Calu3 (cell line): ENCODE measurements around the gene SWT1. TPM values are rescaled to one million over a fixed set of nuclear protein-coding genes. Genes with fewer than 3 reads are reported as not detected.

ENCODE experiments used
- BruUV-seq: library from RNA; stranded (reverse); fragments of 400-500 nt; replicated peaks from 2 replicates; lab custom pipeline; 2021; lab: Mats Ljungman, UMichigan
- CTCF ChIA-PET: fragments of 300-600 bp; sonication (Branson Sonifier 250); formaldehyde crosslinking; loops from one replicate; lab custom pipeline; 2022; ENCODE audit warnings: antibody characterized with exemption; lab: Charles Lee
- DNase-seq: peaks from one replicate; pipeline ENCODE4 v3.0.0; 2022
- H3K27ac Mint-ChIP-seq: one replicate; pipeline ENCODE4 v1.8.0; 2022; ENCODE audit warnings: mixed read lengths; ENCODE audit not compliant: unreplicated experiment
- H3K27me3 Mint-ChIP-seq: one replicate; pipeline ENCODE4 v1.8.0; 2022; ENCODE audit warnings: mixed read lengths; ENCODE audit not compliant: unreplicated experiment
- H3K36me3 Mint-ChIP-seq: one replicate; pipeline ENCODE4 v1.8.0; 2022; ENCODE audit warnings: mild to moderate bottlenecking, moderate library complexity, mixed read lengths; ENCODE audit not compliant: insufficient read depth, unreplicated experiment
- H3K4me1 Mint-ChIP-seq: one replicate; pipeline ENCODE4 v1.8.0; 2022; ENCODE audit warnings: mild to moderate bottlenecking, low read depth, mixed read lengths; ENCODE audit not compliant: unreplicated experiment
- H3K4me3 Mint-ChIP-seq: one replicate; pipeline ENCODE4 v1.8.0; 2022; ENCODE audit warnings: mild to moderate bottlenecking, low read depth, moderate library complexity, mixed read lengths; ENCODE audit not compliant: unreplicated experiment
- H3K9me3 Mint-ChIP-seq: one replicate; pipeline ENCODE4 v1.8.0; 2022; ENCODE audit warnings: low read depth, mixed read lengths; ENCODE audit not compliant: unreplicated experiment
- intact Hi-C: fragments of 100-400 bp; cut with micrococcal nuclease; formaldehyde crosslinking; loops from one replicate; pipeline ENCODE4 v1.10.0; 2022; ENCODE audit not compliant: unreplicated experiment
- total RNA-seq: library from RNA; stranded (reverse); gene quantifications from 2 replicates; pipeline ENCODE4 v1.2.3, GENCODE V29; 2022
- TF ChIP-seq, protein P1 (sequence below): fragments of 200-600 bp; IDR thresholded peaks from one replicate; pipeline ENCODE4 v1.8.0; 2022; ENCODE audit warnings: antibody characterized with exemption; ENCODE audit not compliant: unreplicated experiment

Gene SWT1
- total RNA-seq, 1 experiment from 2014 or later, result 2.9 TPM

DNA sequence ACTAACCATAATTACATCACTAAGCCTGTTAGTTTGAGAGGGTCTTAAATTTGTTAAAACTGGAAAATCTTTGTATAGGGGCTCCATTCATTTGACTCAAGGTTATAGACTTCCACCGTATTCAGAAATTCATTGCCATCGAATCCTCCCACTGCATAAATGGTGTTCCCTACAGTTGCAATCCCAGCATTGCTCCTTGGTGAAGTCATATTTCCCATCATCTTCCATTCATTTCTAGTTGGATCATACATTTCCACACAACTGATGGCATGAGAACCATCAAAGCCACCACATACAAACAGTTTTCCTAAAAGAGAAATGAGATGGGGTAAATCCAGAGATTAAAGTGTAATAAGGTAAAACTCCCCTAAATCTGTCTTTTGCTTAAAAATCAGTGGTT is 141.0 kb downstream of the SWT1 start:
- intact Hi-C loops, result no loop called here
- BruUV-seq, result no TSS peak
- Mint-ChIP-seq H3K4me3 (no peak overlapping the region), H3K36me3 (peaks cover 59% of the 10 kb centered on the region), H3K4me1 (no peaks in the 10 kb centered on the region), H3K27ac (no peak overlapping the region), H3K27me3 (no peaks in the 10 kb centered on the region), H3K9me3 (no peaks in the 10 kb centered on the region)
- CTCF ChIA-PET, result no interaction called here
- no peak for DNase-seq
- TF ChIP-seq, protein P1, sequence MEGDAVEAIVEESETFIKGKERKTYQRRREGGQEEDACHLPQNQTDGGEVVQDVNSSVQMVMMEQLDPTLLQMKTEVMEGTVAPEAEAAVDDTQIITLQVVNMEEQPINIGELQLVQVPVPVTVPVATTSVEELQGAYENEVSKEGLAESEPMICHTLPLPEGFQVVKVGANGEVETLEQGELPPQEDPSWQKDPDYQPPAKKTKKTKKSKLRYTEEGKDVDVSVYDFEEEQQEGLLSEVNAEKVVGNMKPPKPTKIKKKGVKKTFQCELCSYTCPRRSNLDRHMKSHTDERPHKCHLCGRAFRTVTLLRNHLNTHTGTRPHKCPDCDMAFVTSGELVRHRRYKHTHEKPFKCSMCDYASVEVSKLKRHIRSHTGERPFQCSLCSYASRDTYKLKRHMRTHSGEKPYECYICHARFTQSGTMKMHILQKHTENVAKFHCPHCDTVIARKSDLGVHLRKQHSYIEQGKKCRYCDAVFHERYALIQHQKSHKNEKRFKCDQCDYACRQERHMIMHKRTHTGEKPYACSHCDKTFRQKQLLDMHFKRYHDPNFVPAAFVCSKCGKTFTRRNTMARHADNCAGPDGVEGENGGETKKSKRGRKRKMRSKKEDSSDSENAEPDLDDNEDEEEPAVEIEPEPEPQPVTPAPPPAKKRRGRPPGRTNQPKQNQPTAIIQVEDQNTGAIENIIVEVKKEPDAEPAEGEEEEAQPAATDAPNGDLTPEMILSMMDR, result no peak

DNA sequence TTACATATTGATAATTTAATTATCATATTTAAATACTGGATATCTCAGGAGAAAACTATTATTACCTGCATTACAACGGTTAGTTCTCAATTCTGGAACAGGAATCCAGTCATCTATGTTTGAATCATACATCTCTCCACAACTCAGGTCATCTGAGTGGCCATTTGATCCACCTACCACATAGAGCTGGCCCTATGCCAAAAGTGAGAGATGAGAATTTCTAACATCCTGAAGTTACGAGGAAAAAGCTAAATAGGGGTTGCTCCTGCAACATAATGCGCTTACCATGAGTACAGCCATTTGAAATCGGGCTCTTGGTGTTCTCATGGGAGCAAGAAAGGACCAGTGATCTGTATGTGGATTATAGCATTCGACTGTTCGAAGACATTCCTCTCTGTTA is 143.2 kb downstream of the SWT1 start:
- BruUV-seq, result no TSS peak
- TF ChIP-seq, protein P1, result no peak
- DNase-seq, result no peak
- H3K4me1 Mint-ChIP-seq, result no peaks in the 10 kb centered on the region
- CTCF ChIA-PET, result interaction anchor here (0.5 kb wide), 1 partner anchor 24 kb away, joined by 6 read pairs; no protein-coding TSS in a partner anchor
- H3K27ac Mint-ChIP-seq, result no peak overlapping the region
- H3K27me3 Mint-ChIP-seq, result no peaks in the 10 kb centered on the region
- no peak overlapping the region for H3K4me3 Mint-ChIP-seq
- H3K9me3 Mint-ChIP-seq, result no peaks in the 10 kb centered on the region
- H3K36me3 Mint-ChIP-seq, result peaks cover 45% of the 10 kb centered on the region
- intact Hi-C loops, result no loop called here

DNA sequence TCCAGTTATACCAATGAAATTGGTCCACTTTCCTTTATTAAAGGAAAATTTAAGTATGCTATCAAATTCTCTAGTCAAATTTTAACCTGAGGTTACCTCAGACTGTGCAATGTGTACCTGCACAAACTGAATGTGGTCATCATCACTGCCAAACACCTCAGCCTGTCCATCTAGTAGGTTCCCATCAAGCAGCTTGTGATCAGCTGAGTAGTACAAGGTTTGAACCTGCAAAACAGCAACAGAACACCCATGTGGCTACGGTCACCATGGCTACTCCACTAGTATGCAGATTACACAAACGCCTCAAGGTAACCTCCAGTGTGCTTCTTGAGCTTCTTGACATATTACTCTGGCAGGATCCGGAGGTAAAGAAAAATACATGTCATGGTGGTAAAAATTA is 148.5 kb downstream of the SWT1 start:
- CTCF ChIA-PET, result no interaction called here
- DNase-seq, result no peak
- BruUV-seq, result no TSS peak
- H3K4me1 Mint-ChIP-seq, result no peaks in the 10 kb centered on the region
- TF ChIP-seq, protein P1, result no peak
- H3K4me3 Mint-ChIP-seq, result no peak overlapping the region
- no peaks in the 10 kb centered on the region for H3K27me3 Mint-ChIP-seq
- no peak overlapping the region for H3K27ac Mint-ChIP-seq
- H3K36me3 Mint-ChIP-seq, result peaks cover 53% of the 10 kb centered on the region
- intact Hi-C loops, result no loop called here
- H3K9me3 Mint-ChIP-seq, result no peaks in the 10 kb centered on the region

DNA sequence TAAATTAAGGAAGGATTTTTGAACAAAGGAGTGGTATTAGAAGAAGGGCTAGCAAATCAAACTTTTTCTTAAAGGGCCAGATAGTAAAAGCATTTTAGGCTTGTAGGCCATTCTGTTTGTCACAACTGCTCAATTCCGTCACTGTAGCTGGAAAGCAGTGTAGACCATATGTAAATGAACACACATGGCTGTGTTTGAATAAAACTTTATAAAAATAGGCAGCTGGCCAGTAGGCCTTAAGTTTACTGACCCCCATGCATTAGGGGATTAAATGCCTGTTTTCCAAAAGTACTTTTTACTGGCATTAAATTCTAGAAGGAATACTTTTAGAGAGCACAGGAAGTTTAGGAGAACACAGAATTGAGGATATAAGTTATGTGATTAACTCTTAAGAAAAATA is 151.2 kb downstream of the SWT1 start:
- BruUV-seq, result no TSS peak
- H3K27me3 Mint-ChIP-seq, result no peaks in the 10 kb centered on the region
- DNase-seq, result no peak
- CTCF ChIA-PET, result no interaction called here
- TF ChIP-seq, protein P1, result no peak
- H3K4me3 Mint-ChIP-seq, result no peak overlapping the region
- no peaks in the 10 kb centered on the region for H3K9me3 Mint-ChIP-seq
- H3K4me1 Mint-ChIP-seq, result peaks cover 17% of the 10 kb centered on the region
- intact Hi-C loops, result no loop called here
- H3K36me3 Mint-ChIP-seq, result peaks cover 46% of the 10 kb centered on the region
- peak overlapping the region; percentile 59 for H3K27ac Mint-ChIP-seq
